ENCODE measurements around the gene GYS1.
A peak's percentile ranks its signal among the peaks of the same experiment; 100 is the strongest.
"Not testable (repeated sequence)": the region's sequence is repeated elsewhere in the genome, so short reads cannot be mapped to it uniquely, and the experiment has no call there.

GYS1 gene

GRCh38 chr19:48946463-48947257 is 46.4 kb downstream of the GYS1 start:
- no peak for DNase-seq (ENCODE audit: low read depth in 4 of 4, low spot score in 1 of 4)

DNA sequence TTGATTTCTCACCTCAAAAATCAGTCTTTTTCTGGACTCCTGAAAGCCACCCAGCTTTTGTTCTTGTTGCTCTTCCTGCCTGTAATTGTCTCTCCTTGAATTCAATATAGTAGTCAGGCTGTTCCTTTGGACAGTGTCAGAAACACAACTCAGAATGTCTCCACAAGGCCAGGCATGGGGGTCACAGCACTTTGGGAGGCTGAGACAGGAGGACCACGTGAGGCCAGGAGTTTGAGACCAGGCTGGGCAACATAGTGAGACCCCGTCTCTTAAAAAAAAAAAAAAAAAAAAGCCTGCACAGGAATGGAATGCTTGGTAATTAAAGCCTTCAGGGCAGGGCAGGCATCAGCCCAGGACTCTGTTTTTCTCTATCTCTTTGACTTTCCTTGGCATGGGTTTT is 47.3 kb downstream of the GYS1 start:
- no peak for DNase-seq (ENCODE audit: low read depth in 4 of 4, low spot score in 1 of 4)

- DNase-seq (ENCODE audit: low read depth in 4 of 4, low spot score in 1 of 4) = no peak
Measured at GRCh38 chr19:48945415-48945814, 47.7 kb downstream of the GYS1 start.

DNA sequence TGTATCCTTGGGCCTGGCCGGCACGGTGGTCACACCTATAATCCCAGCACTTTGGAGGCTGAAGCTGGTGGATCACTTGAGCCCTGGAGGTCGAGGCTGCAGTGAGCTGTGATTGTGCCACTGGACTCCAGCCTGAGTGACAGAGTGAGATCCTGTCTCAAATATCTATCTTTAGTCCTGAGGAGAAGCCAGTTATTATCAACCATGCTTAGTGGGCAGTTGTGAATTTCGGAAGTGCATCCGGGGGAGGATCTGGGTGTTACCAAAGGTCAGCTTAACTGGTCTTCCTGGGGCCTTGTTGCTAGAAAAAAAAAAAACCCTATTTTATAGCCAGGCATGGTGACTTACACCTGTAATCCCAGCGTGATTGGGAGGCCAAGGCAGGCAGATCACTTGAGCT is 50.0 kb downstream of the GYS1 start:
- no peak for DNase-seq (ENCODE audit: low read depth in 4 of 4, low spot score in 1 of 4)

DNA sequence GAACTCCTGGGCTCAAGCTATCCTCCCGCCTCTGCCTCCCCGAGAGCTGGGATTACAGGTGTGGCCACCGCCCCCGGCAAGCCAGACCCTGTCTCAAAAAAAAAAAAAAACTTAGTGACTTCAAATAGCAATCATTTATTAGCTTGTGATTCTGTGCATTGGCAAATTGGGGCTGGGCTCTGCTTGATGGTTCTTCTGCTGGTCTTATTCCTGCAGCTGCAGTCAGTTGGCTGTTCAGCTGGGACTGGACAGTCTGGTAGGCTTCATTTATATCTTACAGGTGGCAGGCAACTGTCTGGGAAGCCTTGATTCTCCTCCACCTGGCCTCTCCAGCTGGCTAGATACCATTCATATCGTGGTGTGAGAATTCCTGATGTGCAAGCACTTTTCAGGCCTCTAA is 52.2 kb downstream of the GYS1 start:
- no peak for DNase-seq (ENCODE audit: low read depth in 4 of 4, low spot score in 1 of 4)

DNA sequence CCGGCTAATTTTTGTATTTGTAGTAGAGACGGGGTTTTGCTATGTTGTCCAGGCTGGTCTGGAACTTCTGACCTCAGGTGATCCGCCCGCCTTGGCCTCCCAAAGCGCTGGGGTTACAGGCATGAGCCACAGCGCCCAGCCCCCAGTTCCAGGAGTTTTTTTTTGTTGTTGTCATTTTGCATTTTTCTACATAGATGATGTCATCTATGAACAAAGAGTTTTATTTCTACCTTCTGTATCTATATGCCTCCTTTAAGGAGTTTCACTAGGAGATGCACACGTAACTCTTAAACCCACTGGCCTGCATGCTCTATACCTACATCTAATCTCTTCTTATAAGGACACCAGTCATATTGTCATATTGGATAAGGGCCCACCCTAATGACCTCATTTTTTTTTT is 54.9 kb downstream of the GYS1 start:
- no peak for DNase-seq (ENCODE audit: low read depth in 4 of 4, low spot score in 1 of 4)

DNA sequence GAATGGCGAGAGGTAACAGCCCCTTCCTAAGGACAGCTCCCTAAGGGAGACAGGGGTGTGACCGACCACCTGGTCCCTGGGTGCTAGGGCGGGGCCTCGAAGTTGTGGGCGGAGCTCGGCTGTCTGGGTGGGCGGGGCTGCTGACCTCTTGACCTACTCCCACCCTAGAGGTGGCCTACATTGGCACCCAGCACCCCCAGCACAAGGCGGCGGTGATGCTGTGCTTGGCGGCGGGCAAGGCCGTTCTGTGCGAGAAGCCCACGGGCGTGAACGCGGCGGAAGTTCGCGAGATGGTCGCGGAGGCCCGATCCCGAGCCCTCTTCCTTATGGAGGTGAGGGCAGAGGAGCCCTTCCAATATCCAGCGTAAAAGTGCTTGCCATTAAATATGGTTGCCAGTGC is 57.2 kb downstream of the GYS1 start:
- DNase-seq (ENCODE audit: low read depth in 4 of 4, low spot score in 1 of 4) = no peak

GRCh38 chr19:48934837-48935236 is 58.3 kb downstream of the GYS1 start:
- no peak for DNase-seq (ENCODE audit: low read depth in 4 of 4, low spot score in 1 of 4)

DNA sequence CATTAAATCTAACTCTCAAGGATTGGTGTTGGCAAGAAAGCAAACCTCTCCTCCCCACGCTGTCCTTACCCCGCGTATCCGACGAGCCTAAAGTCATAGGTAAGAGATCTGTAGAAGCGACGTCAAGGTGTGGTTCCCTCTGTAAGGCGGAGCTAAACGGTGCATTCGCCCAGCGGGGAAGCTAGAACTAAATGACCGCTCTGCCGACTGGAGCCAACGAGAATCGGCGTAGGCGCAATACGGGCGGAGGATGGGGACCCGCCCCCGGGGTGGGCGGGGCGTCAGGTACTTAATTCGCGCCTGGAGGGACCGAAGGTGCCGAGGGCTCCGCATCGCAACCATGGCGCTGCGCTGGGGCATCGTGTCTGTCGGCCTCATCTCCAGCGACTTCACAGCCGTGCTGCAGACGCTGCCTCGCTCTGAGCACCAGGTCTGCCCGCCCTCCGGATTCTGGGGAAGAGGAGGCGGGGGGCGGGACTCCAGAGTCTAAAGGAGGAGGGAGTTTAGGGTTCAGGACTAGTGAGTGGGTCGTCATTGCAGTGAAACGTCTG is 59.7 kb downstream of the GYS1 start, which contains the start of gene DHDH:
Gene DHDH (plus strand): TSS at position 318 of the 551 bp plus-strand sequence. CDS start 23 bp downstream, at position 341.
- peak; percentile 40 to 75 (median 50) for DNase-seq (ENCODE audit: low read depth in 4 of 4, low spot score in 1 of 4)

GRCh38 chr19:48928164-48929025 is 64.7 kb downstream of the GYS1 start:
- no peak for DNase-seq (ENCODE audit: low read depth in 4 of 4, low spot score in 1 of 4)

DNA sequence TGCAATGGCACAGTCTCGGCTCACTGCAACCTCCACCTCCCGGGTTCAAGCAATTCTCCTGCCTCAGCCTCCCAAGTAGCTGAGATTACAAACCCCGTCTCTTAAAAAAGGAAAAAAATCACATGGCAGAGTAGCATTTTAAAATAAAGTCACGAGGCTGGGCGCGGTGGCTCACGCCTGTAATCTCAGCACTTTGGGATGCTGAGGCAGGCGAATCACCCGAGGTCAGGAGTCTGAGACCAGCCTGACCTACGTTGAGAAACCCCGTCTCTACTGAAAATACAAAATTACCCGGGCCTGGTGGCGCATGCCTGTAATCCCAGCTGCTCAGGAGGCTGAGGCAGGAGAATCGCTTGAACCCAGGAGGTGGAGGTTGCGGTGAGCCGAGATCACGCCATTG is 65.4 kb downstream of the GYS1 start:
- DNase-seq (ENCODE audit: low read depth in 4 of 4, low spot score in 1 of 4) = not testable (repeated sequence)

DNA sequence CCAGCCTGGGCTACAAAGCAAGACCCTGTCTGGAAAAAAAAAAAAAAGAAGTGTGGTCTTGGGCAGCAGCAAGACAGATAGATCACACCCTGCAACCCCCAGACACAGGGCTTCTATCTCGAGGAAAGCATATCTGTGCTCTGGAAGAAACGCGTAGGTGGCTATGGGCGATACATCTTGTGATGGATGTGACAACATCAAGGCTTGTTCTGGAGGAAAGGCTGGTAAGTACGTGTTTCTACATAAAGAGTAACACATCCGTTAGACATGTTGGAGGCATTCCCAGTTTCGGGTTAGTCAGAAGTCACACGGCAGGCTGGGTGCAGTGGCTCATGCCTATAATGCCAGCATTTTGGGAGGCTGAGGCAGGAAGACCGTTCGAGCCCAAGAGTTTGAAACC is 66.2 kb downstream of the GYS1 start:
- DNase-seq (ENCODE audit: low read depth in 4 of 4, low spot score in 1 of 4) = no peak

GRCh38 chr19:48925890-48926289 is 67.2 kb downstream of the GYS1 start:
- not testable (repeated sequence) for DNase-seq (ENCODE audit: low read depth in 4 of 4, low spot score in 1 of 4)

DNA sequence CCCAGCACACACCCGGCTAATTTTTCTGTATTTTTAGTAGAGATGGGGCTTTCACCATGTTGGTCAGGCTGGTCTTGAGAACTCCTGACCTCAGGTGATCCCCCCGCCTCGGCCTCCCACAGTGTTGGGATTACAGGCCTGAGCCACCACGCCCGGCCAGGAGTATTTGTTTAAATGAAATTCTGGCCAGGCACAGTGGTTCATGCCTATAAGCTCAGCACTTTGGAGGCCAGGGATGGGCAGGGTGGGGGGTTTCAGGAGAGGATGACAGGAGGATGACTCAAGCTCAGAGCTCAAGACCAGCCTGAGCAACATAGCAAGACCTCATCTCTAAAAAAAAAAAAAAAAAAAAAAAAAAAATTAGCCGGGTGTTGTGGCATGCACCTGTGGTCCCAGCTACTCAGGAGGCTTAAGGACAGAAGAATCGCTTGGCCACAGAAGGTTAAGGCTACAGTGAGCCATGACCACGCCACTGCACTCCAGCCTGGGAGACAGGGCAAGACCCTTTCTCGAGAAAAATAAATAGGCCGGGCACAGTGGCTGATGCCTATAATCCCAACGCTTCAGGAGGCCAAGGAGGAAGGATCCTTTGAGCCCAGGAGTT is 67.8 kb downstream of the GYS1 start:
- DNase-seq (ENCODE audit: low read depth in 4 of 4, low spot score in 1 of 4) = no peak

GRCh38 chr19:48922548-48923490 is 70.3 kb downstream of the GYS1 start:
- no peak for DNase-seq (ENCODE audit: low read depth in 4 of 4, low spot score in 1 of 4)

DNA sequence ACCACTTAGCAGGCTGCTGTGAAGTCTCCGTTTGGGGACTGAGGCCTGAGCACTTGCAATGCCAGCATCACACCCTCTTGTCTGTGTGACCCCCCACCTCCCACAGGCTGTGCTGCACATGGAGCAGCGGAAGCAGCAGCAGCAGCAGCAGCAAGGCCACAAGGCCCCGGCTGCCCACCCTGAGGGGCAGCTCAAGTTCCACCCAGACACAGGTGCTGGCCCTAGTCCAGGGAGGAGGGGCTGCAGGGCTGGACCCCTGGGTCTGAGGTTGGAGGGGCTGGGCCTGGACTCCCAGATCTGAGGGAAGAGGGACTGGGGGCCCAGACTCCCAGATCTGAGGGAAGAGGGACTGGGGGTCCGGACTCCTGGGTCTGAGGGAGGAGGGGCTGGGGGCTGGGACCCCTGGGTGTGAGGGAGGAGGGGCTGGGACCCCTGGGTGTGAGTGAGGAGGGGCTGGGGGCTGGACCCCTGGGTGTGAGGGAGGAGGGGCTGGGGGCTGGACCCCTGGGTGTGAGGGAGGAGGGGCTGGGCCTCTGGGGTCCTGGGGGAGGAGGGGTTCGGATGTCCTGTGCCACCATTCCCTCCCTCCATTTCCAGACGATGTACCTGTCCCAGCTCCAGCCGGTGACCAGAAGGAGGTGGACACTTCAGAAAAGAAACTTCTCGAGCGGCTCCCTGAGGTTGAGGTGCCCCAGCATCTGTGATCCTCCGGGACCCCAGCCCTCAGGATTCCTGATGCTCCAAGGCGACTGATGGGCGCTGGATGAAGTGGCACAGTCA is 71.2 kb downstream of the GYS1 start:
- no peak for DNase-seq (ENCODE audit: low read depth in 4 of 4, low spot score in 1 of 4)

- no peak for DNase-seq (ENCODE audit: low read depth in 4 of 4, low spot score in 1 of 4)
Measured at GRCh38 chr19:48920949-48921348, 72.2 kb downstream of the GYS1 start.

- not testable (repeated sequence) for DNase-seq (ENCODE audit: low read depth in 4 of 4, low spot score in 1 of 4)
Measured at GRCh38 chr19:48919271-48919670, 73.8 kb downstream of the GYS1 start.

GRCh38 chr19:48918801-48919247 is 74.3 kb downstream of the GYS1 start:
- DNase-seq (ENCODE audit: low read depth in 4 of 4, low spot score in 1 of 4) = no peak
